Sigmoid colon (tissue), 7 donors: ENCODE results near the gene SLC39A11. TPM values are rescaled to one million over a fixed set of nuclear protein-coding genes. Genes with fewer than 3 reads are reported as not detected.

Source experiments
- DNase-seq: peaks from one replicate; pipeline ENCODE4 v3.0.0-alpha.2; 2019
- H3K27ac ChIP-seq, 4 donors: fragments of 200-600 bp; sonication (generic); one replicate each; pipeline ENCODE4 v1.5.1; 2016 to 2019; ENCODE audit warnings: mild to moderate bottlenecking in 1 of 4
- H3K27me3 ChIP-seq, 3 donors: fragments of 200-600 bp; sonication (generic); one replicate each; pipeline ENCODE4 v1.5.1; 2019; ENCODE audit warnings: mild to moderate bottlenecking in 1 of 3
- H3K36me3 ChIP-seq, 4 donors: fragments of 200-600 bp; sonication (generic); one replicate each; pipeline ENCODE4 v1.5.1; 2016 to 2019
- H3K4me1 ChIP-seq, 4 donors: fragments of 200-600 bp; sonication (generic); one replicate each; pipeline ENCODE4 v1.5.1; 2017 to 2019
- H3K4me3 ChIP-seq, 4 donors: fragments of 200-600 bp; sonication (generic); one replicate each; pipeline ENCODE4 v1.5.1; 2017 to 2019; ENCODE audit warnings: mild to moderate bottlenecking in 2 of 4, moderate library complexity in 1 of 4
- H3K9me3 ChIP-seq, 4 donors: fragments of 200-600 bp in 3 of 4; sonication (generic) in 3 of 4; one replicate each; pipeline versions ENCODE4 v1.5.1 to v1.6.1; 2013 to 2019
- CTCF ChIP-seq, 4 experiments: fragments of 450-650 bp in 3 of 4; fragments of 200-600 bp in 1 of 4; IDR thresholded peaks; one replicate each; pipeline ENCODE4 v1.5.1; 2016 to 2019; ENCODE audit warnings: antibody characterized with exemption in 4 of 4, mild to moderate bottlenecking in 3 of 4, moderate library complexity in 2 of 4
- EP300 ChIP-seq, 4 donors: sonication (generic); formaldehyde crosslinking; IDR thresholded peaks; one replicate each; pipeline ENCODE4 v1.6.1; 2017; ENCODE audit warnings: antibody characterized with exemption in 4 of 4
- POLR2A ChIP-seq, 2 donors: fragments of 450-650 bp; IDR thresholded peaks; one replicate each; pipeline ENCODE4 v1.6.1; 2016; ENCODE audit warnings: antibody characterized with exemption in 2 of 2, mild to moderate bottlenecking in 2 of 2, moderate library complexity in 2 of 2
- POLR2AphosphoS5 ChIP-seq, 4 donors: sonication (generic); formaldehyde crosslinking; IDR thresholded peaks; one replicate each; pipeline ENCODE4 v1.6.1; 2017; ENCODE audit warnings: antibody characterized with exemption in 4 of 4
- WGBS, 2 donors: extraction: QIAGEN DNeasy Blood & Tissue Kit; methylation state at CpG; one replicate each; pipeline ENCODE4 v1.1.7; 2013; 5-methylcytosine and 5-hydroxymethylcytosine counted together
- intact Hi-C: fragments of 100-400 bp; cut with DNase I; formaldehyde crosslinking; loops from one replicate; pipeline ENCODE4 v1.15.1; 2023
- polyA plus RNA-seq, 3 donors: library from polyadenylated mRNA; stranded (reverse); fragments of 200-250 nt; gene quantifications; one replicate each; pipeline ENCODE4 v1.2.3, GENCODE V29; 2013
- total RNA-seq, 4 donors: library from RNA; depleted of rRNA; stranded (reverse); fragments of >200 nt; gene quantifications; one replicate each; pipeline ENCODE4 v1.1.0, GENCODE V29; 2016
- donor health status: healthy with polysubstance abuse.
- donor health status: Bipolar disorder and iron deficiency.
- donor health status: healthy.

Gene SLC39A11
- total and polyA plus RNA-seq, 7 donors: 7.6 to 16.4 (median 8.4) TPM

- peaks cover 0 to 16% (median 5%) of the 10 kb centered on the region in 3 donors for H3K27me3 ChIP-seq
- DNase-seq: no peak
- no peaks in the 10 kb centered on the region for H3K4me1 ChIP-seq
- H3K27ac ChIP-seq: no peak overlapping the region
- 35 to 70% methylated on average over 11 of the region's 11 CpGs for WGBS, 2 donors
- TF ChIP-seq CTCF (IDR thresholded peaks at IDR 0.05): no peak
- no peak for TF ChIP-seq POLR2A (IDR thresholded peaks at IDR 0.05)
- no peak for TF ChIP-seq POLR2AphosphoS5 (IDR thresholded peaks at IDR 0.05)
- TF ChIP-seq EP300 (IDR thresholded peaks at IDR 0.05): no peak
- H3K36me3 ChIP-seq: no peaks in the 10 kb centered on the region
- no peak overlapping the region for H3K4me3 ChIP-seq
- intact Hi-C loops: no loop called here
- H3K9me3 ChIP-seq: peaks cover 0 to 2% (median 0%) of the 10 kb centered on the region in 4 donors
Measured at GRCh38 chr17:72604518-72604917, 488.0 kb downstream of the SLC39A11 start.

GRCh38 chr17:72603420-72604242, 488.9 kb downstream of the SLC39A11 start:
- no peak for TF ChIP-seq EP300 (IDR thresholded peaks at IDR 0.05)
- Histone ChIP-seq H3K4me1 (no peaks in the 10 kb centered on the region), H3K27ac (no peak overlapping the region), H3K9me3 (peaks cover 0 to 2% (median 0%) of the 10 kb centered on the region in 4 donors), H3K27me3 (peaks cover 0 to 16% (median 5%) of the 10 kb centered on the region in 3 donors), H3K36me3 (no peaks in the 10 kb centered on the region), H3K4me3 (no peak overlapping the region)
- no peak for DNase-seq
- intact Hi-C loops: no loop called here
- WGBS, 2 donors: 68 to 77% methylated on average over 7 of the region's 7 CpGs

- no peaks in the 10 kb centered on the region for H3K4me1 ChIP-seq
- no peaks in the 10 kb centered on the region for H3K9me3 ChIP-seq
- whole genome bisulfite sequencing, 2 donors: 16 to 41% methylated on average over 12 of the region's 12 CpGs
- H3K4me3 ChIP-seq: no peak overlapping the region
- H3K27me3 ChIP-seq: peaks cover 0 to 16% (median 5%) of the 10 kb centered on the region in 3 donors
- intact Hi-C loops: no loop called here
- DNase-seq: no peak
- no peaks in the 10 kb centered on the region for H3K36me3 ChIP-seq
- H3K27ac ChIP-seq: no peak overlapping the region
- TF ChIP-seq POLR2A (IDR thresholded peaks at IDR 0.05) (no peak), EP300 (IDR thresholded peaks at IDR 0.05) (no peak), POLR2AphosphoS5 (IDR thresholded peaks at IDR 0.05) (no peak), CTCF (IDR thresholded peaks at IDR 0.05) (no peak)
Measured at GRCh38 chr17:72602517-72603419, 489.7 kb downstream of the SLC39A11 start.

- Histone ChIP-seq H3K4me3 (no peak overlapping the region), H3K36me3 (no peaks in the 10 kb centered on the region), H3K9me3 (no peaks in the 10 kb centered on the region), H3K27ac (no peak overlapping the region), H3K27me3 (peaks cover 0 to 16% (median 5%) of the 10 kb centered on the region in 3 donors), H3K4me1 (no peaks in the 10 kb centered on the region)
- WGBS, 2 donors: 49 to 63% methylated on average over 4 of the region's 4 CpGs
- TF ChIP-seq CTCF (IDR thresholded peaks at IDR 0.05) (no peak), EP300 (IDR thresholded peaks at IDR 0.05) (no peak), POLR2A (IDR thresholded peaks at IDR 0.05) (no peak), POLR2AphosphoS5 (IDR thresholded peaks at IDR 0.05) (no peak)
- DNase-seq: no peak
- intact Hi-C loops: no loop called here
Measured at GRCh38 chr17:72600934-72601333, 491.6 kb downstream of the SLC39A11 start.

- H3K9me3 ChIP-seq: no peaks in the 10 kb centered on the region
- peaks cover 0 to 22% (median 5%) of the 10 kb centered on the region in 3 donors for H3K27me3 ChIP-seq
- intact Hi-C loops: no loop called here
- no peak for DNase-seq
- no peaks in the 10 kb centered on the region for H3K4me1 ChIP-seq
- H3K4me3 ChIP-seq: no peak overlapping the region
- no peak for TF ChIP-seq CTCF (IDR thresholded peaks at IDR 0.05)
- TF ChIP-seq POLR2A (IDR thresholded peaks at IDR 0.05): no peak
- TF ChIP-seq EP300 (IDR thresholded peaks at IDR 0.05): no peak
- TF ChIP-seq POLR2AphosphoS5 (IDR thresholded peaks at IDR 0.05): no peak
- H3K36me3 ChIP-seq: no peaks in the 10 kb centered on the region
- H3K27ac ChIP-seq: no peak overlapping the region
- WGBS, 2 donors: 59 to 73% methylated on average over 4 of the region's 4 CpGs
Measured at GRCh38 chr17:72599891-72600290, 492.6 kb downstream of the SLC39A11 start.
